Prostate gland (tissue), 2 donors: Measurements from ENCODE around the gene CAV1. TPM values are rescaled to one million over a fixed set of nuclear protein-coding genes. Genes with fewer than 3 reads are reported as not detected.

Experiments used
- DNase-seq: peaks from one replicate; pipeline ENCODE4 v3.0.0-alpha.2; 2019; ENCODE audit warnings: low spot score
- H3K27ac ChIP-seq, 2 donors: fragments of 200-600 bp; sonication (generic); 2 replicates each; pipeline ENCODE4 v1.5.1; 2017 to 2019
- H3K27me3 ChIP-seq: fragments of 200-600 bp; sonication (generic); replicated peaks from 2 replicates; pipeline ENCODE4 v1.5.1; 2019; ENCODE audit not compliant: insufficient read depth
- H3K36me3 ChIP-seq, 2 donors: fragments of 200-600 bp; sonication (generic); 1 replicate in 1 of 2; 2 replicates in 1 of 2; pipeline versions ENCODE4 v1.5.1 to v1.8.1; 2017 to 2019
- H3K4me1 ChIP-seq: fragments of 200-600 bp; sonication (generic); replicated peaks from 2 replicates; pipeline ENCODE4 v1.5.1; 2019
- H3K4me3 ChIP-seq, 2 donors: fragments of 200-600 bp; sonication (generic); 2 replicates each; pipeline ENCODE4 v1.5.1; 2017 to 2019
- H3K9me3 ChIP-seq: fragments of 200-600 bp; sonication (generic); 2 replicates; pipeline ENCODE4 v1.5.1; 2017
- POLR2A ChIP-seq: fragments of 450-650 bp; IDR thresholded peaks from one replicate; pipeline ENCODE4 v1.6.1; 2016; ENCODE audit warnings: antibody characterized with exemption, mild to moderate bottlenecking
- POLR2AphosphoS5 ChIP-seq: sonication (generic); formaldehyde crosslinking; IDR thresholded peaks from one replicate; pipeline ENCODE4 v1.6.1; 2017; ENCODE audit warnings: antibody characterized with exemption
- WGBS: methylation state at CpG from one replicate; pipeline ENCODE4 v1.1.5; 2018; 5-methylcytosine and 5-hydroxymethylcytosine counted together
- intact Hi-C: fragments of 100-400 bp; cut with DNase I; formaldehyde crosslinking; loops from one replicate; pipeline ENCODE4 v1.14.2; 2022
- small RNA-seq, 2 donors: library from RNA; depleted of rRNA; stranded (forward); fragments of <200 nt; gene quantifications; one replicate each; pipeline ENCODE3, GENCODE V24; 2016
- total RNA-seq, 2 donors: library from RNA; depleted of rRNA; stranded (reverse); fragments of >200 nt; gene quantifications; one replicate each; pipeline ENCODE4 v1.1.0, GENCODE V29; 2016
- TF ChIP-seq, protein P1 (sequence below), 4 experiments: fragments of 200-600 bp in 2 of 4; fragments of 450-650 bp in 2 of 4; sonication (generic) in 2 of 4; IDR thresholded peaks; 1 replicate in 3 of 4; 2 replicates in 1 of 4; pipeline ENCODE4 v1.5.1; 2016 to 2019; ENCODE audit warnings: antibody characterized with exemption in 4 of 4, mild to moderate bottlenecking in 2 of 4, moderate library complexity in 2 of 4

The CAV1 gene
- total RNA-seq, 2 donors from 2014 or later = 54.0 to 114 TPM

DNA sequence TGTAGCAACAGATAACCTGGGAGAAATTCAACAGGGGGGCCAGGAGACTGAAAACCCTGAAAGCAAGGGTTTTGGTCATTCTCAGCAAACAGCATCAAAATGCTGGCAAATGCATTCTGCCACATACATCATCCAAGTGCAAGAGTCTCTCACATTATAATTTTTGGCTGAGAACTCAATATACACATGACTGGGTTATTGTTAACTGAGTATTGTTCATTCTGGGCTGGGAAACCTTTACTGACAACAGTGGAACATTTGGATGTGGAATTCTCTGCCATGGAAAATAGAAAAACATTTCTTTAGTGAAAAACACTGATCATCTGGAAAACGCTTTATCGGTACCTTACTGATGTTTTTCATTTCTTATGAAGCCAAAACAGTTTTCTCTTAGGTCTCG, 74.0 kb downstream of the CAV1 start:
- 90% methylated on average over 3 of the region's 3 CpGs for WGBS
- H3K9me3 ChIP-seq = no peaks in the 10 kb centered on the region
- H3K27ac ChIP-seq = no peak overlapping the region
- H3K27me3 ChIP-seq = no peaks in the 10 kb centered on the region
- no peak for DNase-seq
- intact Hi-C loops = no loop called here
- TF ChIP-seq, protein P1, sequence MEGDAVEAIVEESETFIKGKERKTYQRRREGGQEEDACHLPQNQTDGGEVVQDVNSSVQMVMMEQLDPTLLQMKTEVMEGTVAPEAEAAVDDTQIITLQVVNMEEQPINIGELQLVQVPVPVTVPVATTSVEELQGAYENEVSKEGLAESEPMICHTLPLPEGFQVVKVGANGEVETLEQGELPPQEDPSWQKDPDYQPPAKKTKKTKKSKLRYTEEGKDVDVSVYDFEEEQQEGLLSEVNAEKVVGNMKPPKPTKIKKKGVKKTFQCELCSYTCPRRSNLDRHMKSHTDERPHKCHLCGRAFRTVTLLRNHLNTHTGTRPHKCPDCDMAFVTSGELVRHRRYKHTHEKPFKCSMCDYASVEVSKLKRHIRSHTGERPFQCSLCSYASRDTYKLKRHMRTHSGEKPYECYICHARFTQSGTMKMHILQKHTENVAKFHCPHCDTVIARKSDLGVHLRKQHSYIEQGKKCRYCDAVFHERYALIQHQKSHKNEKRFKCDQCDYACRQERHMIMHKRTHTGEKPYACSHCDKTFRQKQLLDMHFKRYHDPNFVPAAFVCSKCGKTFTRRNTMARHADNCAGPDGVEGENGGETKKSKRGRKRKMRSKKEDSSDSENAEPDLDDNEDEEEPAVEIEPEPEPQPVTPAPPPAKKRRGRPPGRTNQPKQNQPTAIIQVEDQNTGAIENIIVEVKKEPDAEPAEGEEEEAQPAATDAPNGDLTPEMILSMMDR (IDR thresholded peaks at IDR 0.05) = no peak
- TF ChIP-seq POLR2AphosphoS5 (no peak), POLR2A (no peak)
- no peaks in the 10 kb centered on the region for H3K36me3 ChIP-seq
- no peak overlapping the region for H3K4me3 ChIP-seq
- no peaks in the 10 kb centered on the region for H3K4me1 ChIP-seq

DNA sequence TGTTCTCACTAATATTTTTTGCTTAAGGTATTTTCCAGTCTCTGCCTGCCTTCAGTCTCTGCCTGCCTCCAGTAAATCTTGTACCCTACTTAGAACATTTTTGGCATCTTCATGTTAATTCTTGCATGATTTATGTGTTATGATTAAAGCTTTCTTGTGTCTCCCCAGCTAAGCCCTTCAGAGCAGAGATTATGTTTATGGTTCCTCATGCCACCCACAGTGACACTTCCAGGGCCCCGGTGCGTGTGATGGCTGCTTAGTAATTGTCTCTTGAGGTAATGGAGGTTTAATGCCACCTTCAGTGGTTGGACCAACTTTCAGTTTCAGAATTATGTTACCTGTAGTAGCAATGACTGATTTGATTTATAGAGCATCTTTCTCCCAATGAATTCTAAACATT, 76.6 kb downstream of the CAV1 start:
- no peaks in the 10 kb centered on the region for H3K27me3 ChIP-seq
- no peak overlapping the region for H3K27ac ChIP-seq
- 29% methylated on average over 2 of the region's 2 CpGs for WGBS
- no peaks in the 10 kb centered on the region for H3K36me3 ChIP-seq
- intact Hi-C loops = no loop called here
- no peaks in the 10 kb centered on the region for H3K4me1 ChIP-seq
- no peaks in the 10 kb centered on the region for H3K9me3 ChIP-seq
- H3K4me3 ChIP-seq = no peak overlapping the region
- no peak for DNase-seq
- TF ChIP-seq, protein P1 (IDR thresholded peaks at IDR 0.05) = no peak

DNA sequence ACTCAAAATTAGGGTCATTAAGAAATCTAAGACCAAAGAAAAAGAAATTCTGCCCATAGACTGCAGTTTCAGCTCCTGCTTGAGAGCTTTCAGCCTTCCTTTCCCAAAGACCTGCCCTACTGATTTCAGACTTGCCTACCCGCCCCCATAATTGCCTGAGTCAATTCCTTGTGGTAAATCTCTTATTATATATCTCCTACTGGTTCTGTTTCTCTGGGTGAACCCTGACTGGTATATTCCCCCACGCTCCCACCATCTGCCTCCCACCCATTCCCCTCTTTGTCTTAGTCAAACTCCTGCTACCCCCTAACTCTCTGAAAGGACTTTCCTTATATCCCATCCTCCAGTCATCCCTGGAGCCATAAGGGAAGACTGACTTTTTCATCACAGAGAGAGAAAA, 82.5 kb downstream of the CAV1 start:
- H3K36me3 ChIP-seq = no peaks in the 10 kb centered on the region
- no peak for DNase-seq
- no peaks in the 10 kb centered on the region for H3K27me3 ChIP-seq

DNA sequence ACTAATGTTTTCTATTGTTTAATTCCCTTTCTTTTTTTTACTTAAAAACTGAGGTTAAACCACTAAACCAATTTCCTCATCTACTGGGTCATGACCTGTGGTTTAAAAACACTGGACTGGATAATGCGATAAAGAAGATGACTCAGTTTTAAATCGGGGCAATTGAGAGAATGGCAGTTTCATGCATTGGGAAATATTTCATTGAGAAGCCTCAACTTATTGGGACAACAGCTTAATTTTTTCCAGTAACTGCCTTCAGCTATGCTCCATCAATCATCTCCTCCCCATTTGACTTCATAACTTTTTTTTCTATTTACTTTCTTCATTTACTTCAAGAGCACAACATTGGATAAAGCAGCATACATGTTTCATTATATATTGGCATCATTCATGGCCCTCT, 85.4 kb downstream of the CAV1 start:
- intact Hi-C loops = no loop called here
- no peaks in the 10 kb centered on the region for H3K27me3 ChIP-seq
- H3K9me3 ChIP-seq = no peaks in the 10 kb centered on the region
- WGBS = 78% methylated on average over 2 of the region's 2 CpGs
- H3K36me3 ChIP-seq = no peaks in the 10 kb centered on the region
- TF ChIP-seq POLR2A = no peak
- TF ChIP-seq, protein P1 (IDR thresholded peaks at IDR 0.05) = no peak
- no peak for TF ChIP-seq POLR2AphosphoS5
- no peak overlapping the region for H3K27ac ChIP-seq
- no peak overlapping the region for H3K4me3 ChIP-seq
- H3K4me1 ChIP-seq = no peaks in the 10 kb centered on the region
- no peak for DNase-seq

More for the DNA sequence above, 82.5 kb downstream of the CAV1 start:
- intact Hi-C loops = no loop called here
- TF ChIP-seq POLR2A = no peak
- no peak for TF ChIP-seq POLR2AphosphoS5
- TF ChIP-seq, protein P1 (IDR thresholded peaks at IDR 0.05) = no peak
- no peaks in the 10 kb centered on the region for H3K4me1 ChIP-seq
- WGBS = 92% methylated on average over 2 of the region's 2 CpGs
- no peak overlapping the region for H3K27ac ChIP-seq
- H3K9me3 ChIP-seq = no peaks in the 10 kb centered on the region
- no peak overlapping the region for H3K4me3 ChIP-seq

DNA sequence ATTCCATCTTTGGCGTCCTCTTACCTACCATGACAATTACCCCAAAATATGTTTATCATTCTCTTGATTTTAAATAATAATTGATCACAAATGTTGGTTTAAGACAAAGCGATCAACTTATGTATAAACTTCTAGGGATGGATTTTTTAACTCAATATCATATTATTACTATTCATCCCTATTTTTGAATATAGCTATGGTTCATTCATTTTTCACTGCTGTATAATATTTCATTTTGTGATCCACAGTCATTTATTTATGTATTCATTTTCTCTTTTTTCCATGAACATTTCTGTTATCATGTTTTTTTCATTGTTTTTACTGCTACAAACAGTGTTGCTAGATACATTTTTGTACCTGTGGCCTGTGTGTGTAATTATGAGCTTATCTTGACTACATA, 85.9 kb downstream of the CAV1 start:
- TF ChIP-seq, protein P1 (IDR thresholded peaks at IDR 0.05) = no peak
- TF ChIP-seq POLR2AphosphoS5 (no peak), POLR2A (no peak)
- H3K4me3 ChIP-seq = no peak overlapping the region
- WGBS = 93% methylated on average over 2 of the region's 2 CpGs

More for the DNA sequence above, 85.9 kb downstream of the CAV1 start:
- H3K36me3 ChIP-seq = no peaks in the 10 kb centered on the region
- H3K27me3 ChIP-seq = no peaks in the 10 kb centered on the region
- H3K9me3 ChIP-seq = no peaks in the 10 kb centered on the region
- DNase-seq = no peak
- no peaks in the 10 kb centered on the region for H3K4me1 ChIP-seq
- no peak overlapping the region for H3K27ac ChIP-seq
- intact Hi-C loops = no loop called here

Small RNA genes lying within 50 kb of the gene (small RNA-seq; reads per million reads assigned to genes)
- gene AC006159.2 = 0 reads per million in 2 donors

Other genes starting within 250 kb of the CAV1 start
- gene CAV2, start 25.3 kb upstream of the CAV1 start, total RNA-seq = 10 to 100 TPM; 23.2 to 49.6 TPM
- 10 to 100 TPM; 14.2 to 17.0 TPM for gene MET, start 147.2 kb downstream of the CAV1 start, total RNA-seq